Spleen (tissue), 11 donors: Measurements from ENCODE around the gene MTERF4. TPM values are rescaled to one million over a fixed set of nuclear protein-coding genes. Genes with fewer than 3 reads are reported as not detected.

Source experiments
- DNase-seq: peaks from one replicate; pipeline ENCODE4 v3.0.0-alpha.2; 2020
- H3K27ac ChIP-seq, 8 donors: fragments of 200-600 bp; sonication (generic) in 7 of 8; 1 replicate in 4 of 8; 2 replicates in 4 of 8; pipeline versions ENCODE4 v1.5.0 to v1.8.0; 2016 to 2021; ENCODE audit warnings: inconsistent platforms in 4 of 8, mild to moderate bottlenecking in 4 of 8, moderate library complexity in 1 of 8
- H3K27me3 ChIP-seq, 7 donors: fragments of 200-600 bp; sonication (generic) in 6 of 7; replicated peaks in 1 of 7; 1 replicate in 4 of 7; 2 replicates in 3 of 7; pipeline versions ENCODE4 v1.5.0 to v1.8.0; 2016 to 2021; ENCODE audit warnings: inconsistent platforms in 3 of 7, mild to moderate bottlenecking in 1 of 7
- H3K36me3 ChIP-seq, 6 donors: fragments of 200-600 bp; sonication (generic) in 5 of 6; 1 replicate in 4 of 6; 2 replicates in 2 of 6; pipeline versions ENCODE4 v1.5.0 to v1.8.0; 2016 to 2021; ENCODE audit warnings: inconsistent platforms in 2 of 6
- H3K4me1 ChIP-seq, 6 donors: fragments of 200-600 bp; sonication (generic) in 5 of 6; 1 replicate in 3 of 6; 2 replicates in 3 of 6; pipeline versions ENCODE4 v1.5.0 to v1.8.0; 2016 to 2021; ENCODE audit warnings: inconsistent platforms in 3 of 6
- H3K4me3 ChIP-seq, 8 donors: fragments of 200-600 bp; sonication (generic) in 7 of 8; 1 replicate in 4 of 8; 2 replicates in 4 of 8; pipeline versions ENCODE4 v1.5.0 to v1.8.0; 2016 to 2021; ENCODE audit warnings: inconsistent platforms in 4 of 8, mild to moderate bottlenecking in 4 of 8, moderate library complexity in 2 of 8
- H3K9me3 ChIP-seq, 8 donors: fragments of 200-600 bp; sonication (generic) in 7 of 8; 1 replicate in 4 of 8; 2 replicates in 4 of 8; pipeline versions ENCODE4 v1.5.0 to v1.8.0; 2016 to 2021; ENCODE audit warnings: inconsistent platforms in 4 of 8
- CTCF ChIP-seq, 11 experiments: fragments of 200-600 bp in 7 of 11; fragments of 450-650 bp in 4 of 11; sonication (generic) in 4 of 11; IDR thresholded peaks in 8 of 11; conservative IDR thresholded peaks in 3 of 11; 1 replicate in 7 of 11; 2 replicates in 4 of 11; pipeline versions ENCODE4 v1.4.0 to v1.8.0; 2016 to 2021; ENCODE audit warnings: antibody characterized with exemption in 11 of 11, inconsistent platforms in 4 of 11, mild to moderate bottlenecking in 1 of 11
- POLR2A ChIP-seq, 3 donors: fragments of 450-650 bp; IDR thresholded peaks; one replicate each; pipeline ENCODE4 v1.5.1; 2017; ENCODE audit warnings: antibody characterized with exemption in 3 of 3, mild to moderate bottlenecking in 1 of 3
- POLR2AphosphoS5 ChIP-seq, 3 donors: sonication (generic); formaldehyde crosslinking; IDR thresholded peaks; one replicate each; pipeline ENCODE4 v1.5.1; 2017; ENCODE audit warnings: antibody characterized with exemption in 3 of 3
- WGBS, 5 donors: extraction: QIAGEN DNeasy Blood & Tissue Kit in 3 of 5; methylation state at CpG; one replicate each; pipeline versions ENCODE4 v1.1.5 to v1.1.7; 2013 to 2018; 5-methylcytosine and 5-hydroxymethylcytosine counted together
- intact Hi-C: fragments of 100-400 bp; cut with DNase I; formaldehyde crosslinking; loops from one replicate; pipeline ENCODE4 v1.15.0; 2023; ENCODE audit warnings: low total_unique reads
- polyA plus RNA-seq, 3 donors: library from polyadenylated mRNA; stranded (reverse); fragments of 200-250 nt; gene quantifications; one replicate each; pipeline ENCODE4 v1.2.1, GENCODE V29; 2013
- total RNA-seq, 7 donors: library from RNA; depleted of rRNA in 3 of 7; stranded (reverse); fragments of >200 nt in 3 of 7; fragmentation: NEBNext Ultra II Directional in 4 of 7; extraction: Animal tissue kit (Norgen Biotek cat#: 25700) in 4 of 7; gene quantifications; one replicate each; pipeline versions ENCODE4 v1.1.0 to v1.2.1, GENCODE V29; 2016 to 2021
- donor health status: healthy with polysubstance abuse.
- donor health status: DM: no; HTN: no; CAD: no; lungs with moderate emphysema.
- donor health status: DM: no; HTN: no; CAD: no.
- donor health status: Bipolar disorder and iron deficiency.
- donor health status: healthy.
- donor health status: DM: no; HTN: no; CAD: no.
- donor health status: DM: yes; HTN: yes; CAD: no.

Gene MTERF4
- total and polyA plus RNA-seq, 10 donors, result 28.4 to 74.0 (median 47.2) TPM

DNA sequence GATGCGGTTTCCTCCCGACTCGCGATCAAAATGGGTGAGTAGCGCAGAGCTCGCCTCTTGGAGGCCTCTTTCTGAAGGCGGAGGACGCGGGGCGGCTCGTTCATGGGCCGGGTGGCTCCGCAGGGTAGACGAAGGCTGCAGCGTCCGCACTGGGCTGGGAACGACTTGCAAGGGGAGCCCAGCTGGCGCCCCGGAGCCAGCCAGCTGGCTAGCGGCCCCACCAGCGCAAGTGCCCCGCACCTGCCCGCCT is 47.5 kb upstream of the MTERF4 start:
- TF ChIP-seq CTCF (IDR thresholded peaks at IDR 0.05 in 8 of 11, conservative IDR thresholded peaks at IDR 0.05 in 3 of 11) (no peak), POLR2AphosphoS5 (IDR thresholded peaks at IDR 0.05) (no peak), POLR2A (IDR thresholded peaks at IDR 0.05) (no peak)
- DNase-seq, result no peak
- peaks cover 12 to 48% (median 31%) of the 10 kb centered on the region in 6 donors for H3K4me1 ChIP-seq
- H3K27ac ChIP-seq, result peak overlapping the region in 6 of 8 donors; percentile 30 to 92 (median 88)
- H3K4me3 ChIP-seq, result peak overlapping the region; percentile 72 to 100 (median 98)
- WGBS, 5 donors, result 0 to 1% (median 1%) methylated on average over 1 to 23 of the region's 23 CpGs
- intact Hi-C loops, result no loop called here
- no peaks in the 10 kb centered on the region for H3K27me3 ChIP-seq
- peaks cover 0 to 22% (median 11%) of the 10 kb centered on the region in 6 donors for H3K36me3 ChIP-seq
- no peaks in the 10 kb centered on the region for H3K9me3 ChIP-seq

GRCh38 chr2:241148891-241149674 is 47.0 kb upstream of the MTERF4 start, which contains the start of gene PASK:
Gene PASK (minus strand): TSS chr2:241149472. CDS start chr2:241143032, 6,440 bp downstream.
- Histone ChIP-seq H3K9me3 (no peaks in the 10 kb centered on the region), H3K4me3 (peak within 1 kb of the TSS; percentile 72 to 100 (median 98)), H3K36me3 (peaks cover 0 to 19% (median 6%) of the 10 kb centered on the region in 6 donors), H3K4me1 (peaks cover 12 to 48% (median 31%) of the 10 kb centered on the region in 6 donors), H3K27ac (peak within 1 kb of the TSS in 7 of 8 donors; percentile 55 to 92 (median 87)), H3K27me3 (no peaks in the 10 kb centered on the region)
- TF ChIP-seq POLR2AphosphoS5 (IDR thresholded peaks at IDR 0.05) (peak; percentile 23 to 66 (median 57)), POLR2A (IDR thresholded peaks at IDR 0.05) (no peak), CTCF (IDR thresholded peaks at IDR 0.05 in 8 of 11, conservative IDR thresholded peaks at IDR 0.05 in 3 of 11) (no peak)
- 0% methylated on average over 47 to 88 of the region's 88 CpGs for WGBS, 5 donors
- peak; percentile 97 for DNase-seq
- intact Hi-C loops, result no loop called here

DNA sequence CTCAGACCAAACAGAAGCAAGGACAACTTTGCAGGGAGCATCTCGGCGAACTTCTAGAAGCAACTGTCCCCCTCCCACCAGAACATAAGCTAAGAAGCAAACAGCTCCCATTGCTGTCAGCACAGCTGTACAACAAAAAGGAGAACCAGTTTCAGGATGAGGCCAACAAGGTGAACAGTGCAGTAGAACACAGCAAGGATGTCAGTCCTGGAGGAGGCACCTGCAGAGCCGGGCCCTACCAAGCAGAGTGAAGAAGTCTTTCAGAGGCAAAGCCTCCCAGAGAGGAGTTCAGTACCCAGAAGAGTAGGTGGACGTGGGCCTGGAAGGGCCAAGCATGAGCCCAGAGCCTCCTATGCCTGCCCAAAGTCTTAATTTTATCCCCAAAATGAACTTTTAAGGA is 46.2 kb upstream of the MTERF4 start:
- Histone ChIP-seq H3K27ac (no peak overlapping the region), H3K27me3 (no peaks in the 10 kb centered on the region), H3K36me3 (peaks cover 0 to 11% (median under 1%) of the 10 kb centered on the region in 6 donors), H3K4me1 (peaks cover 12 to 48% (median 31%) of the 10 kb centered on the region in 6 donors), H3K9me3 (no peaks in the 10 kb centered on the region), H3K4me3 (peak overlapping the region in 5 of 8 donors; percentile 72 to 100 (median 99))
- 81 to 91% (median 83%) methylated on average over 4 of the region's 4 CpGs for WGBS, 5 donors
- intact Hi-C loops, result no loop called here
- no peak for TF ChIP-seq POLR2AphosphoS5 (IDR thresholded peaks at IDR 0.05)
- no peak for TF ChIP-seq POLR2A (IDR thresholded peaks at IDR 0.05)
- no peak for TF ChIP-seq CTCF (IDR thresholded peaks at IDR 0.05 in 8 of 11, conservative IDR thresholded peaks at IDR 0.05 in 3 of 11)
- no peak for DNase-seq

GRCh38 chr2:241147336-241147735 is 45.2 kb upstream of the MTERF4 start:
- Histone ChIP-seq H3K27me3 (no peaks in the 10 kb centered on the region), H3K4me1 (peaks cover 12 to 40% (median 31%) of the 10 kb centered on the region in 6 donors), H3K36me3 (peaks cover 0 to 11% (median 0%) of the 10 kb centered on the region in 6 donors), H3K27ac (no peak overlapping the region), H3K9me3 (no peaks in the 10 kb centered on the region), H3K4me3 (no peak overlapping the region)
- DNase-seq, result no peak
- 92 to 99% (median 94%) methylated on average over 3 of the region's 3 CpGs for WGBS, 5 donors
- no peak for TF ChIP-seq POLR2A (IDR thresholded peaks at IDR 0.05)
- no peak for TF ChIP-seq CTCF (IDR thresholded peaks at IDR 0.05 in 8 of 11, conservative IDR thresholded peaks at IDR 0.05 in 3 of 11)
- no peak for TF ChIP-seq POLR2AphosphoS5 (IDR thresholded peaks at IDR 0.05)
- intact Hi-C loops, result no loop called here
